GM12878 (cell line): ENCODE data around the gene RUNX3.

Experiments
- CEBPB ChIP-seq, 2 experiments: fragments of 150-350 bp in 1 of 2; IDR thresholded peaks; 2 replicates each; pipeline ENCODE4 v1.6.1; 2012 to 2014; ENCODE audit warnings: low read depth in 2 of 2, low read length in 2 of 2, borderline replicate concordance in 1 of 2, inconsistent platforms in 1 of 2
- ESRRA ChIP-seq: IDR thresholded peaks from 2 replicates; pipeline ENCODE4 v1.6.1; 2012; ENCODE audit warnings: mild to moderate bottlenecking, low read length, improper control_type of control experiment
- FOXM1 ChIP-seq: IDR thresholded peaks from 2 replicates; pipeline ENCODE4 v1.6.1; 2012; ENCODE audit warnings: low read depth, mild to moderate bottlenecking, inconsistent platforms, low read length, moderate library complexity
- NR2C2 ChIP-seq: IDR thresholded peaks from 2 replicates; pipeline ENCODE4 v1.6.1; 2011; ENCODE audit warnings: borderline replicate concordance, low read depth; ENCODE audit not compliant: control insufficient read depth, insufficient read length
- SMAD1 ChIP-seq: fragments of 450-650 bp; IDR thresholded peaks from 2 replicates; pipeline ENCODE4 v1.6.1; 2018; ENCODE audit warnings: mild to moderate bottlenecking, low read depth; ENCODE audit not compliant: partially characterized antibody
- SP1 ChIP-seq: IDR thresholded peaks from one replicate; pipeline ENCODE4 v1.6.1; 2011; ENCODE audit warnings: low read depth, low read length
- SPI1 ChIP-seq: IDR thresholded peaks from 2 replicates; pipeline ENCODE4 v1.6.1; 2011; ENCODE audit warnings: low read depth, mild to moderate bottlenecking, low read length, moderate library complexity, borderline replicate concordance; ENCODE audit not compliant: insufficient read depth
- TF ChIP-seq, protein P1 (sequence below), 3 experiments: IDR thresholded peaks in 2 of 3; conservative IDR thresholded peaks in 1 of 3; 2 replicates each; pipeline ENCODE4 v1.5.1; 2011; ENCODE audit warnings: low read depth in 3 of 3, low read length in 3 of 3, mild to moderate bottlenecking in 3 of 3, control low read depth in 2 of 3, moderate library complexity in 2 of 3, inconsistent platforms in 1 of 3, mixed read lengths in 1 of 3; ENCODE audit not compliant: control insufficient read depth in 2 of 3, insufficient read depth in 1 of 3; ENCODE audit errors: extremely low read depth in 1 of 3
- TF ChIP-seq, protein P2 (sequence below): fragments of 450-650 bp; formaldehyde crosslinking; IDR thresholded peaks from 2 replicates; pipeline ENCODE4 v1.5.0; 2022; ENCODE audit warnings: mild to moderate bottlenecking, missing genetic modification characterization

DNA sequence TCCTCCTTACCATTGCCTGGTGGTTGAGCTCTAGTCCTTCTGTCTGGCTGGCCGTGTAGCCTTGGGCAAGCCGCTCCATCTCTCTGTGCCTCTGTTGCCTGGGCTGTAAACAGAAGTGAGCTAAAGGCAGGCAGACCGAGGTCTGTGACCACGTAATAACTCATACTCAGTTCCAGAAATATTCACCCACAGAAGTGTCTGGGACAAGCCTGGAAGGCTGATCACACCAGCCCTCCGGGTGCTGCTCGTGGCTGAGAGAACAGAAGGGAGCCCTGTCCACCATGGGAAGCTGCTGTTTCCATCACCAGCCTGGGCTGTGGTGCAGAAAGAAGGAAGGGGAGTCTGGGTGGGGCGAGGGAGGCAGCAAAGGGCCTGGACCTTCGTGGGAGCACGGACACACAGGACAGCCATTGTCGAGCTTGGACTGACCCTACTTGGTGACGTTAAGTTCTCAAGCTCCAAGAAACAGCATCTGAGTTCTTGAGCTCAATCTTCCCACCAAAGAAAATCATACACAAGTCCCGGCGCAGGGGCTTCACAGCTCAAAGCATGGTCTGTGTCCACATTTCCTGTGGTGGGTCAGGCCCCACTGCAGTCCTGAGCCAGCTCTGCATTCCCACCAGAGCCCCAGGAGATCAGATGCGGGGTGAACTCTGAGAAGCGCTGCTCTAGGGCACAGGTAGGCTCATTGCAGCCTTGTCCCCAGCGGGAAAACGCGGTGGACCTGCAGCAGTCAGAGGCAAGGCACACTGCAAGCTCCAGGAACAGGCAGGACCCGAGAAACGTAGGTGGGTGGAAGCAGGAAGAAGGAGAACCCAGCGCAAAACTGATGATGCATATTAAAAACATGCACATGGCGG is 61.8 kb downstream of the RUNX3 start:
- TF ChIP-seq SMAD1 (no peak), SPI1 (no peak), FOXM1 (no peak), NR2C2 (no peak), CEBPB (IDR thresholded peaks at IDR 0.05; ENCODE audit: borderline replicate concordance in 1 of 2, low read depth in 2 of 2, low read length in 2 of 2) (no peak), ESRRA (no peak), SP1 (no peak)
- TF ChIP-seq, protein P1, sequence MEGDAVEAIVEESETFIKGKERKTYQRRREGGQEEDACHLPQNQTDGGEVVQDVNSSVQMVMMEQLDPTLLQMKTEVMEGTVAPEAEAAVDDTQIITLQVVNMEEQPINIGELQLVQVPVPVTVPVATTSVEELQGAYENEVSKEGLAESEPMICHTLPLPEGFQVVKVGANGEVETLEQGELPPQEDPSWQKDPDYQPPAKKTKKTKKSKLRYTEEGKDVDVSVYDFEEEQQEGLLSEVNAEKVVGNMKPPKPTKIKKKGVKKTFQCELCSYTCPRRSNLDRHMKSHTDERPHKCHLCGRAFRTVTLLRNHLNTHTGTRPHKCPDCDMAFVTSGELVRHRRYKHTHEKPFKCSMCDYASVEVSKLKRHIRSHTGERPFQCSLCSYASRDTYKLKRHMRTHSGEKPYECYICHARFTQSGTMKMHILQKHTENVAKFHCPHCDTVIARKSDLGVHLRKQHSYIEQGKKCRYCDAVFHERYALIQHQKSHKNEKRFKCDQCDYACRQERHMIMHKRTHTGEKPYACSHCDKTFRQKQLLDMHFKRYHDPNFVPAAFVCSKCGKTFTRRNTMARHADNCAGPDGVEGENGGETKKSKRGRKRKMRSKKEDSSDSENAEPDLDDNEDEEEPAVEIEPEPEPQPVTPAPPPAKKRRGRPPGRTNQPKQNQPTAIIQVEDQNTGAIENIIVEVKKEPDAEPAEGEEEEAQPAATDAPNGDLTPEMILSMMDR (IDR thresholded peaks at IDR 0.05 in 2 of 3, conservative IDR thresholded peaks at IDR 0.05 in 1 of 3; ENCODE audit: control insufficient read depth in 2 of 3, extremely low read depth in 1 of 3, insufficient read depth in 1 of 3, low read depth in 3 of 3, low read length in 3 of 3) = no peak
- TF ChIP-seq, protein P2, sequence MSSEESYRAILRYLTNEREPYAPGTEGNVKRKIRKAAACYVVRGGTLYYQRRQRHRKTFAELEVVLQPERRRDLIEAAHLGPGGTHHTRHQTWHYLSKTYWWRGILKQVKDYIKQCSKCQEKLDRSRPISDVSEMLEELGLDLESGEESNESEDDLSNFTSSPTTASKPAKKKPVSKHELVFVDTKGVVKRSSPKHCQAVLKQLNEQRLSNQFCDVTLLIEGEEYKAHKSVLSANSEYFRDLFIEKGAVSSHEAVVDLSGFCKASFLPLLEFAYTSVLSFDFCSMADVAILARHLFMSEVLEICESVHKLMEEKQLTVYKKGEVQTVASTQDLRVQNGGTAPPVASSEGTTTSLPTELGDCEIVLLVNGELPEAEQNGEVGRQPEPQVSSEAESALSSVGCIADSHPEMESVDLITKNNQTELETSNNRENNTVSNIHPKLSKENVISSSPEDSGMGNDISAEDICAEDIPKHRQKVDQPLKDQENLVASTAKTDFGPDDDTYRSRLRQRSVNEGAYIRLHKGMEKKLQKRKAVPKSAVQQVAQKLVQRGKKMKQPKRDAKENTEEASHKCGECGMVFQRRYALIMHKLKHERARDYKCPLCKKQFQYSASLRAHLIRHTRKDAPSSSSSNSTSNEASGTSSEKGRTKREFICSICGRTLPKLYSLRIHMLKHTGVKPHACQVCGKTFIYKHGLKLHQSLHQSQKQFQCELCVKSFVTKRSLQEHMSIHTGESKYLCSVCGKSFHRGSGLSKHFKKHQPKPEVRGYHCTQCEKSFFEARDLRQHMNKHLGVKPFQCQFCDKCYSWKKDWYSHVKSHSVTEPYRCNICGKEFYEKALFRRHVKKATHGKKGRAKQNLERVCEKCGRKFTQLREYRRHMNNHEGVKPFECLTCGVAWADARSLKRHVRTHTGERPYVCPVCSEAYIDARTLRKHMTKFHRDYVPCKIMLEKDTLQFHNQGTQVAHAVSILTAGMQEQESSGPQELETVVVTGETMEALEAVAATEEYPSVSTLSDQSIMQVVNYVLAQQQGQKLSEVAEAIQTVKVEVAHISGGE (CRISPR knock-in tag) = no peak
